GM18873 (cell line): ENCODE results near the gene FAM9B.
"Not testable (repeated sequence)": the region's sequence is repeated elsewhere in the genome, so short reads cannot be mapped to it uniquely, and the experiment has no call there.

Source experiments
- ATAC-seq: cut with Tn5 transposase; IDR thresholded peaks from one replicate; pipeline ENCODE4 v1.9.1; 2021; ENCODE audit warnings: mild to moderate bottlenecking, moderate library complexity, moderate number of reproducible peaks; ENCODE audit not compliant: unreplicated experiment, low FRiP score

FAM9B gene

DNA sequence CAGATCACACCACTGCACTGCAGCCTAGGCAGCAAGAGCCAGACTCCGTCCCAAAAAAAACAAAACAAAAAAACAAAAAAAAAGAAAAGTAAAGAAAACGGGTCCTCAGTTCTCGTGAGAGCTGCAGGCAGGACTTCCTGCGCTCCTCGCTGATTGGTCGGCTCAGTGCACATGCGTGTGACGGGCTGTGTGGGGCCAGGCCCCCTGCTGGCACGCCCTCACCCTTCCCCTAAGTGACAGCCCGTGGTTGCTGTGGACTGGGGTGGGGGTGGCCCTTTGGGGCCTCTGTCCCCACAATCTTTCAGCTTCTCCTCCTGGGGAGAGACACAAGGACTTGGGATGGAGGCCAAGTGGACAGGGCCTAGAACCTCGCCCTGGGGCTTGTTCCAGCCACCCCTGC lies at the start of gene FAM9B:
Gene FAM9B (minus strand): TSS at position 139 of the 400 bp plus-strand sequence. CDS start 1,141 bp downstream, outside the sequence.
- no peak for ATAC-seq

DNA sequence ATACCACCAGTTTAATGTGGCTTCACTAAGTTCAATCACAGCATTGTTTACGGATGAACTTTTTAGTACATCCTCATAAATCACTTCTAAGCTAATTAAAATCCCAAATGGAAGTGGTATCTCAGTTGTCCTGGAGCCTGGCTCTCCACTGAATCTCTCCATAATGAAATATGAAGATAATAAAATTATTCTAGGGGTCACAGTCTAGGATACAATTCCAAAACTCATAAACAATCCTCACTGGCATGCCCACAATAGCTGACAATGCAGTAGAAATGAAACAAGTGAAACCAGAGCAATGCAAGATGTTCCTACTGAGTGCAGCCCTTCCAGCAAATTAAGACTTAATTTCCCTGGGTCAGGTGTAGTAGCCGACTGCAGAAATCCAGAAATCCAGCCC lies 47.3 kb upstream of the FAM9B start:
- no peak for ATAC-seq

DNA sequence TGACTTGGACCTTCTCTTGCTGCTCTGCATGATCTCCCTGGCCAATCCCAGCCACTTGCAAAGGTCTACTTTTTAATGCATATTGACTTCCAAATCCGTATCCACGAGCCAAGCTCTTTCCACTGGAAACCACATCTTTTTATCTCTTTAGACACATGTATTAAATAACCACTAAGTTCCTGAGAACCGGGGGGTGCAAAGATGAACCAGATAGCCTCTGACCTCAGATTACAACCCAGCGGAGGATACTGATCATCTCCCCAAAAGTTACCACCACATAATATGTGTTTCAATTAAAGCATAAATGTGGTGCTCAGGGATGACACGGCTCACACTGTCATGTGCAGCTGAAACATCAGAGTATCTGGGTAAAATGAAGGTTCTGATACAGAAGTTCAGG lies 40.4 kb upstream of the FAM9B start:
- ATAC-seq: no peak

DNA sequence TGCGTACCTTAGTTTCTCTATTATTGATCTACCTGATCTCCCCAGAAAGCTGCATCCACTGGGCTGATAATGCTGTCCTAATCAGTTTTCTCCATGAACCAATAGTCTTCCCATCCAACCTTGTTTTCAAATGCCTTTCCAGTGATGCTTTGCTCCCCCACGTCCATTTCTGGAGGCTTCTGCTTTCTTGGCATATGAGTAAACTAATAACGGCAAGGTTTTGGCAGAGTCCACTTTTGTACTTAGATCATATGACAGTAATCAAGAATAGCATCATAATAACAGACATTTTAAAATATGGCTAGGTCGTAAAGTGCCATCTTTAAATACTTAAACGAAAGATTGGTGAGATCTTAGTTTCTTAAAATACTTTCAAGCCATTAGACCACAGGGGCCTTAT lies 38.4 kb upstream of the FAM9B start:
- no peak for ATAC-seq

DNA sequence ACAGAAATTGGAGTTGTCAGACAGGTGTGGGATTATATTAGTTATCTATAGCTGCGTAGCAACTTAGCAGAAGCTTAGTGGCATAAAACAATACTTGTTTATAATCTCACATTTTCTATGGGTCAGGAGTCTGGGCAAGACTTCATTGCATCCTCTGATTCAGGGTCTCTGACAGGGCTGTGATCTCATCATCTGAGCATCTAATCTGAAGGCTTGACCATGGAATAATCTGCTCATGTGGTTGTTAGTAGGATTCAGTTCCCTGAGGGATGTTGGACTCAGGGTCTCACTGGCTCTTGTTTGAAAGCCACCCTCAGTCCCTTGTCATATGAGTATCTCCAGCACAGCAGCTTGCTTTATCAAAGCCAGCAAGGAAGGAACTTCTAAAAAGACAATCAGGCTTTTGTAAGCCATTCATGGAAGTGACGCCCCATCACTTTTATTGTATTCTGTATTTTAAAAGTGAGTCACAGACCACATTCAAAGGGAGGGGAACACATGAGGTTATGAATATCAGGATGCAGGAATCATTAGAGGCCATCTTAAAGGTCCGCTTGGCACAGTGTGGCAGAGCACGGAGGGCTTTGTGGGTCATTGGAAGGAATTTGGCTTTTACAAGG lies 37.2 kb upstream of the FAM9B start:
- ATAC-seq: no peak

DNA sequence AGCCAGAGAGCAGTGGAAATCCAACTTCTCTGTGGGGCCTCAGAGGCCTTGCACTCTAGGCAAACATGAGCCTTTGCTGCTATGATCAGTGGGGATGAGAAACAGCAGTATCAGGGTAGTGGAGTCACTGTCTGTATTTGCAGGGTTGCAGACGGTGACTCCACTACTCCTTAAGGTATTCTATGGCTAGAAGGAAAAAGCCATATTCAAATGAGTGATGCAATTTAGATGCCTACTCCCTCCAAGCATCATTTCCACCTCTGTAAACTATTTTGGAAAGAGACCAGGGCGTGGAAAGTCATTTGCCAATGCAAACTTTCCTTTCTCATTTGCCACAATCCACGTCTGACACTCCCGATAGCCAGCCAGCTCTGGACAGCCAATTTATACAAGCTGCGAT lies 35.6 kb upstream of the FAM9B start:
- no peak for ATAC-seq

DNA sequence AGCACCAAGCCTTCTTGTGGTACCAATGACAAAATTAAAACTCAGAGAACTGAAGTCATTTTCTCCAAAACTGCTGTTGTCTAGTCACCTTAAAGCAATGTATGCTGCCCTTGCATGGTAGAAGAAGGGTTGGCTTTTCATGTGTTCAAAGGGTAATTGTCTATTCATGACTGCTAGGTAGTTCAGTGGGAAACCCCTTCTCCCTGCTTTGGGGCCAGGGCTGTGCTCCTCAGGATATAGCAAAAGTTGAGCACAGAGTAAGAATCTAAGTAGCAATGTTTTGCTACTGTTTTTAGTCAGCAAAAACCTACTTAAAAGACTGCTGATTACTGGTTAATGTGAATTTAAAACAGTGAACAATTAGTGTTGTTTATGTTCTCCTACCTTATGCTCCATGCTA lies 30.8 kb upstream of the FAM9B start:
- ATAC-seq: no peak

DNA sequence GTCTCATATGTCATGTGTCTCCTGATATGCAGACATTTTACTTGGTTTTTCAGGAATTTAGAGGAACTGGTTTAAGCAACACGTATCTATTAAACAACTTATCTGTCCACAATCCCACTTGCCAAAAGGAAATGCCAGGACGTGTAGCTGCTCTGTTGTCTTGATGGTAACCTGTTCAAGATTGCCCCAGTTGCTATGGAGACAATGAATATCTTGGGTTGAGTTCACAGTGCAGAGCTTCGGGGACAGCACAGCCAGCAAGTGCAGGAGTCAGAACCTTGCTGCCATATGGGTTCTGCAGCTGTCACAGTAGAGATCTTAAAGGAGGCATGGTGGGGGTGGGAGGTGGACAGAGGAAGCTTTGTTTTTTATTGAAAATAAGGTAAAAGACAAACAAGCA lies 28.7 kb upstream of the FAM9B start:
- no peak for ATAC-seq

DNA sequence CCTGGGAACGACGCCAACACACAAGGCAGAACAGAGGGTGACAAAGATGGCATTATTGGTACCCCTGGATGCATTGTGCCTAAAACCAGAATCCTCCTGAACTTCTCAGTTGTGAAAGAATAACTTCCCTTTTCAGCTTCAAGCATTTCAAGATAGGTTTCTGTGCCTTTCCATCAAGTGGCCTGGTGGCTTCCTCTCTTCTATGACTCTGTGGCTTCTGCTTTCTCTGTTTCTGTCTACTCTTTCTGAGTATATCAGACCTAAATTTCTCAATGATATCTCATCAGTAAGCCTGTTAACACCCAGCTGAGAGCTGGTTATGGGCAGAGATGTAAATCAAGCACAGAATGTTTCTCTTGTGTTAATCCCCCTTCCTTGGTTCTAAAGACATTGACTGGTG lies 21.4 kb upstream of the FAM9B start:
- no peak for ATAC-seq

DNA sequence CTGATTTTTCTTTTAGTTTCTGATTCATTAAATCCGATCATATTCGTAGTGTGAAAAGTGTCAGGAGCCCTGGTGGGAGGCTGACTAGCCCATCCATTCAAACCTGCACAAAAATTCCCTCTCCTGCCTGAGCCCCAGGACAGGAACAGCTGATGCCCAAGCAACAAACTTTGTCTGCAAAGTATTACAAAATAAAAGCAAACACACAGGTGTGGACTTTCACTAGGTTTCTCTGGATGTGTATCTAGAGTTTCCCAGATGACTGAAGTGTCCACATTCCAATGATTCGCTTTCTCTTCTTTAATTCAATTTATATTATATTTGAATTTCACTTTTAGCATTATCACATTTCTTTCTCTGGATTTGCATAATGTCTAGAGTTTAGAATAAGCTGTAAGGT lies 18.2 kb upstream of the FAM9B start:
- no peak for ATAC-seq

DNA sequence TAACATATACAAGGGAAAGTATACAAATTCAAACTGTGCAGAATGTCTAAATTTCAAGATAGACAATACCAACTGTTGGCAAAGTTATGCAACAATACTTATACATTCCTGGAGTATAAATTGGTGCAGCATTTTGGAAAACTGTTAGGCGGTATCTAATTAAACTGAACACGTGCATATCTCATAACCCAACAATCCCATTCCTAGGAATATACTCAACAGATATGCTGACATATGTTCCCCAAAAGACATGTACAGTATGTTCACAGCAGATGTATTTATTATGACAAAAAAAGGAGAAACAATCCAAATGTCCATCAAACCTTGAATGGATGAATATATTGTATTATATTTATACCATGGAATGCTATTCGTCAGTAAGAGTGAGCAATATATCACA lies 16.4 kb upstream of the FAM9B start:
- ATAC-seq: no peak

DNA sequence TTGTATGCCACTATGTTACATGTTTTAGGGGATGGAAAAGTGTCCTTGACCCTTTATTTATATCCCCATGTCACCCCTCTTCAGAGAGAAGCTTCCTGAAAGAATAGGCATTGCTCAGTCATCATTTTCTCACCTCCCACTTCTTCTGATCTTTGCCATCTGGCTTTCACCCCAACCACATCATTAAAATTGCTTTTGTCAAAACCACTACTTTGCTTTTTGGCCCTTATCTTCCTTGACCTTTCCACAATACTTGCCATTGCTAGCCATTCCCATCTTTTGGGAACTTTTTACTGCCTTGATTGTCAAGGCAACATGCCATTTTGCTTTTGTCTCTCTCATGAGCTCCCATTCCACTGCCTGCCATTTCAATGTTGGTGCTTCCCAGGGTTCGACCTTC lies 14.9 kb upstream of the FAM9B start:
- no peak for ATAC-seq

DNA sequence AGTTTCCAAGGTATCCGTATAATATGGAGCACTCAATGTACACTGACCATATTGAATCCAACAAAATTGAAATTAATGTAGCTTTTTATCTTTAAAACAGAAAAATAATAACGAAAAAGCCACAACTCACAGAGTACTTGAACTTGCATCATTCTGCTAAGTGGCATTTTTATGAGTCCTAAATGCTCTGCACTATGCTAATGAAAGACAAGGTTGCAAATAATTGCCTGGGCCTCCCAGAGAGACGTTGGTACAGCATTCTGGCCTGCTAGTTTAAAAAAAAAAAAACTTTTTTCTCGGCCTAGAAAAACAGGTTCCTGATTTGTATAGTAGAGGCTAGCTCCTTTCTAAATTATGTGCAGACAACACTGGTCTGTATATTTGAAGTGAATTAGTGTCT lies 4.3 kb upstream of the FAM9B start:
- ATAC-seq: no peak

DNA sequence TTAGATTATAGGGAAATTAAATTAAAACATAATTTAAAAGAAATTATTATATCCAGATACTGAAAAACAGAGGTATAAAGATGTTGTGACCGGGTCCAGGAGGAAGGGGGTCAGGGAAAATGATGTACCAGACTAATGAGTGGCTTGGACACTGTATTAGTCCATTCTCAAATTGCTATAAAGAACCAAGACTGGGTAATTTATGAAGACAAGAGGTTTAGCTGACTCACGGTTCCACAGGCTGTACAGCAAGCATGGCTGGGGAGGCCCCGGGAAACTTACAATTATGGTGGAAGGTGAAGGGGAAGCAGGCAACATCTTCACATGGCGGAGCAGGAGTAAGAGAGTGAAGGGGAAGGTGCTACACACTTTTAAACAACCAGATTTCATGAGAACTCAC lies 3.4 kb upstream of the FAM9B start:
- ATAC-seq: no peak

DNA sequence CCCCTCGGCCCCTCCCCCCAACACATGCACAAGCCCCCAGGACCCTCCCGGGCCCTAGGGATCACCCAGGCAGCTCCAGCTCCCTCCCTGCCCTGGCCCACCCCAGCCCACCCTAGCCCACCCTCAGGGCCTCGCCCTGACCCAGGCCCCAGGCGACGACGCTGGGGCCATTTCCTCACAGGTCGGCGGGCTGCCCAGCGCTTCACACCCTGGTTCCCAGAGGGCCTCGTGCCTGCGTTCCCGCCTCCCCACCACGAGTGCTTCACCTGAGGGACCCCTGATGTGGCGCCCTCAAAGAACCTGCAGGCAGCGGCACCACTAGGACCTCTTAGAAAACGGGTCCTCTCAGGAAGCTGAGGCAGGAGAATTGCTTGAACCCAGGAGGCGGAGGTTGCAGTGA lies 341 bp downstream of the FAM9B start:
- ATAC-seq: no peak

DNA sequence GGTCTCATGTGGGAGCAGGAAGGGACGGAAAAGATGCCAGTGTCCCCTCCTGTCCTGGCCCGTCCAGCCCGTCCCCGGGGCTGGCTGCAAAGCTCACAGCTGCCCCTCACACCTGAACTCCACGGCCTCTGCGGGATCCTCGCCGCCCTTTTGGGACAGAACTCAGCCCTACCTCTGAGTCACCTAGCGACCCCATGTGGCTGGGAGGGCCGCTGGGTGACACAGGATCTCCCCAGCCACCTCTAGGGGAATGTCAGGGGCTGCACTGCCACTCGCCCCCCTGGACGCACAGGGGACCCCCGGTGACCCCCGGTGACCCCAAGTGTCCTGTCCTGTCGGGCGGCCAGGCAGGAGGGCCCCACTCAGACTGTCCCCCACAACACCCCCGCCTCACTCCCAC lies 748 bp downstream of the FAM9B start:
- ATAC-seq: no peak

DNA sequence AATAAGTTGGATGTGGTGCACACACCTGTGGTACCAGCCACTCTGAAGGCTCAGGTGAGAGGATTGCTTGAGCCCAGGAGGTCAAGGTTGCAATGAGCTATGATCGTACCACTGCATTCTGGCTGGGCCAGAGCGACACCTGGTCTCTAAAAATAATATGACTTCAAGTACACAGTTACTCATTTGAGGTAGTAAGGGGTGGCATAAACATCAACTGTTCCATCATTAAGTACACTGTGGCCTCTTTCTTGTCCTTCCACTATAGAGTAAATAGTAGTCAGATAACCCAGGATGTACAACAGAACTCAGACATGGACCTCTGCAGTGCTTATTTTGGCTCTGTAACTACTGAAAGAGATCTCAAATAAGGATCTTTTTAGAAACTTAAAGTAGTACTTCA lies 10.6 kb downstream of the FAM9B start:
- no peak for ATAC-seq

DNA sequence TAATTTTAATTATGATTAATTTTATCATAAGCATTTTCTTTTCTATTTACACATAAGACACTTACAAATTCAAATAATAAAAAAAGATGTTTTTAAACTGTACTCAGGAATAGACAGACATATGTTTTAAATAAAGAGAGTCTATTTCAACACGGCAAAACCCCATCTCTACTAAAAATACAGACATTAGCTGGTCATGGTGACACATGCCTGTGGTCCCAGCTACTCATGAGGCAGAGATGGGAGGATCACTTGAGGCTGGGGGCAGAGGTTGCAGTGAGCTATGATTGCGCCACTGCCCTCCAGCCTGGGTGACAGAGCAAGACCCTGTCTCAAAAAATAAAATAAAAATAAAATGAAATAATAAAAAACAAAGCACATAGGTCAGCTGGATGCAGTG lies 14.8 kb downstream of the FAM9B start:
- ATAC-seq: no peak

DNA sequence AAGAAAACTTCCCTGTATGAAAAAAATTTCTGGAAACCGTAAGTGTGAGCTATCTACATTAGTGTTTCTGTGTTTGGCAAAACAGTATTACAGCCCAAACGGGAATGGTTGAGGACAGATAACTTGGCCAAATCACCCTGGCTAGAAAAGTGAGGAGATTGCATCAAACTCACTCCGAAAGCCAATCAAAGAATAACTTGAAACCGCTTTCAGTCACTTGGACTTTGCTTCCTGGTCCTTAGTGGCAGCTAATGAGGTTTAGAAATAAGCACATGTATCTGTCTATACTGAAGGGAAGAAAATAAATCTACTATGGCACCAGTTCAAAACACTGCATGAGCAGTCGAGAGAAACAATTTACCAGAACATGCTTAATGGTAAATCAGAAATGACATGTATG lies 15.6 kb downstream of the FAM9B start:
- not testable (repeated sequence) for ATAC-seq

DNA sequence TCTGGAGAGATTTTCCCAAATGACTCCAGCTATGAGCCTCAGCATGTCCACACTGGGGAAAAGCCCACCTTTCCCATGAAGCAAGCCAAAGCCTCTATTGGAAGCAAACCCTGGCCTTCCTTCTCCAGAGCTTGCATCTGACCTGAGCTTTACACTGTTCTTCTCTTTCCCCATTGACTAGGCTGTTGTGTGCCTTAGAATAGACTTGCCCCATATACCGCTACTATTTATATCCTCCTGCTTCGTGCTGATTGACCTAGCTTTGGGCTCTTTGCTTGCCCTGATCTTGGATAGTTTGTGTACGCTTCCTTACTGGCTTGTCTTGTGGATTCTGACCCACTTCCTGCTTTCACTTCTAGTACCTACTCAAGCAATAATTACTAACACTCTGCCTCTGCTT lies 30.9 kb downstream of the FAM9B start:
- no peak for ATAC-seq

DNA sequence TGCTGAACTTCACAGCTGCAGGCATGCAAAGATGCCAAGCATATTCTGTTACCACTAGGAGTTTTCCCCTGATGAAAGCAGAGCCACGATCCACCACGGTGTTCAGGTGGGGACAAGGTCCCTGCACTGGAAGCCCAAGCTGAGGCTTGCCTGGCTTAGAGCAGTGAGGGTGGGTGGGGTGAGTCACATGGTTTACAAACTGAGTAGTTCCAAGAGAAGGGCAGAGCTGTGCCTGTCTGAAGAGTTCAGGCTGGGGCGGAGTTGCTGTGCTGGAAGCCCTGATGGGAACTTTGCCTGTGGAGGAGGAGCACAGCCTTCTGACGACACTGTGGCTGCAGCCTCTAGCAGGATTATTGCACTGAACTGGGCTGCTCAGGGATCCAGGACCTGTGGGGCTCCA lies 45.5 kb downstream of the FAM9B start:
- ATAC-seq: no peak

DNA sequence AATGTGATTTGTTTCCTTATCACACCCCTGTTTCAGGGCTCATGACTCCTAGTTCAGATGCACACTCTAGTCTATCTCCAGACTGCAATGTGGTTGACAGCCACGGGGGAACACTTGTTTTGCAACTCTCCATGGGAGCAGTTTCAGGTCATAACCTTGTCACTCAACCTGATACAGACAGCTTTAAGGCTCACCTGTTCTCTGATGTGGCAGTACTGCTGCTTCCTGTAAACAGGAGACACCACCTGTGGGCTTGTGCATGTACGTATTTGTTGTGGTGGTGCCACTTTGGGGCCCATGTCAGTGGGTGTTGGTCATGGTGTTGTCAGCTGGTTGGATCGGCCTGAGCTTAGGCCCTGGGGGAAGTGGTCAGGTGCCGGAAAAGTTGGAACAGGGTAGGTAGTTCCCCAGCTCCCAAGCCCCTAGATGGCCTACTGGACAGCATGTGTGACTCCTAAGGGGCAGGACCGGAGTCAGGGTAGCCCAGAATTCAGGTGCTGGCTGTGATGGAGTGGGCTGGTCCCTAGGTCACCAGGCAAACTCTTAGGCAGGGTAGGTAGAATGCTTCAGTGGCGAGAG lies 46.2 kb downstream of the FAM9B start:
- ATAC-seq: no peak

DNA sequence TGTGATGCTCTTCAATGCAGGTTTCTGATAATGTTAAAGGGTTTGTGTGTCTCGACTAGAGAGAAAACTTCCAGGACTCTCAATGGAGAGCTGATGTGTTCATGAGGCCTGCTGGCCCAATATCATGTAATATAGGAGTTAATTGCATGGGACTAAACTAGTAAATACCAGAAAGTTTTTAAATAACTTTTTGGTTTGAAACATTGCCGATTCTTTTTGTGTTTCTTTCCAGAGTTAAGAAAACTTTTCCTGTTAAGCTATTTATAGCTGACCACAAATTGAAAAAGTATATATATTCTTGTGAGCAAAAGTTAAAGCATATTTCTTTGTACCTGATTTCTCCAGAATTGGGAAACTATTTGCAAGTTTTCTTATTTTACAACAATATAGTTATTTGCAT lies 49.7 kb downstream of the FAM9B start:
- no peak for ATAC-seq
